IMR-90 (cell line): ENCODE measurements around the gene NPIPA1. TPM values are rescaled to one million over a fixed set of nuclear protein-coding genes. Genes with fewer than 3 reads are reported as not detected.
"Not testable (repeated sequence)": the region's sequence is repeated elsewhere in the genome, so short reads cannot be mapped to it uniquely, and the experiment has no call there.

ENCODE experiments used
- ATAC-seq: fragments of 200-7000 bp; cut with Tn5 transposase; 2 replicates; pipeline ENCODE4 v1.9.1; 2020; ENCODE audit warnings: low read depth, mild to moderate bottlenecking, moderate library complexity
- BruUV-seq: library from RNA; stranded (reverse); fragments of 400-500 nt; replicated peaks from 2 replicates; lab custom pipeline; 2021; lab: Mats Ljungman, UMichigan
- CTCF ChIA-PET: fragments of 300-600 bp; formaldehyde crosslinking; extraction: SDS; loops from one replicate; lab custom pipeline; 2021; ENCODE audit warnings: antibody characterized with exemption; lab: Yijun Ruan, JAX
- POLR2A ChIA-PET: fragments of 300-600 bp; sonication (Branson Sonifier 250); formaldehyde crosslinking; loops from one replicate; lab custom pipeline; 2022; ENCODE audit warnings: antibody characterized with exemption; ENCODE audit not compliant: unreplicated experiment; lab: Charles Lee
- DNase-seq: peaks from one replicate; pipeline ENCODE4 v3.0.0; 2013
- H2AFZ ChIP-seq: replicated peaks from 2 replicates; pipeline ENCODE3; 2013; ENCODE audit warnings: low read length, mild to moderate bottlenecking; ENCODE audit not compliant: poor library complexity
- H2AK5ac ChIP-seq: 2 replicates; pipeline ENCODE4 v1.6.1; 2013; ENCODE audit warnings: low read depth, low read length, inconsistent platforms
- H2AK9ac ChIP-seq: replicated peaks from 2 replicates; pipeline ENCODE3; 2013; ENCODE audit warnings: mild to moderate bottlenecking, low read depth, low read length, moderate library complexity; ENCODE audit not compliant: poor library complexity
- H2BK120ac ChIP-seq: 2 replicates; pipeline ENCODE4 v1.6.1; 2013; ENCODE audit warnings: low read depth, low read length, inconsistent platforms
- H2BK15ac ChIP-seq: 3 replicates; pipeline ENCODE4 v1.6.1; 2013; ENCODE audit warnings: low read depth, low read length, inconsistent platforms
- H2BK20ac ChIP-seq: 2 replicates; pipeline ENCODE4 v1.6.1; 2013; ENCODE audit warnings: low read depth, mild to moderate bottlenecking, inconsistent platforms, low read length, moderate library complexity
- H2BK5ac ChIP-seq: 2 replicates; pipeline ENCODE4 v1.6.1; 2013; ENCODE audit warnings: mild to moderate bottlenecking, low read depth, low read length, inconsistent platforms; ENCODE audit not compliant: poor library complexity, severe bottlenecking
- H3K14ac ChIP-seq: replicated peaks from 2 replicates; pipeline ENCODE4 v1.6.1; 2013; ENCODE audit warnings: low read depth, low read length, inconsistent platforms
- H3K18ac ChIP-seq: 2 replicates; pipeline ENCODE4 v1.6.1; 2013; ENCODE audit warnings: low read depth, low read length, control low read depth
- H3K23ac ChIP-seq: 2 replicates; pipeline ENCODE4 v1.6.1; 2013; ENCODE audit warnings: low read depth, low read length, inconsistent platforms
- H3K27ac ChIP-seq: 2 replicates; pipeline ENCODE4 v1.5.1; 2013; ENCODE audit warnings: mild to moderate bottlenecking, control low read depth, low read length; ENCODE audit not compliant: insufficient read depth
- H3K27me3 ChIP-seq: 2 replicates; pipeline ENCODE4 v1.6.1; 2013; ENCODE audit warnings: low read length; ENCODE audit not compliant: control insufficient read depth, insufficient read depth
- H3K36me3 ChIP-seq: 2 replicates; pipeline ENCODE4 v1.6.1; 2013; ENCODE audit warnings: low read length, mixed read lengths; ENCODE audit not compliant: control insufficient read depth, insufficient read depth
- H3K4ac ChIP-seq: 2 replicates; pipeline ENCODE4 v1.6.1; 2013; ENCODE audit warnings: low read depth, low read length, inconsistent platforms
- H3K4me1 ChIP-seq: 2 replicates; pipeline ENCODE4 v1.6.1; 2013; ENCODE audit warnings: low read length, mixed read lengths; ENCODE audit not compliant: control insufficient read depth, insufficient read depth
- H3K4me2 ChIP-seq: 2 replicates; pipeline ENCODE4 v1.6.1; 2013; ENCODE audit warnings: low read depth, mild to moderate bottlenecking, control low read depth, low read length, moderate library complexity
- H3K4me3 ChIP-seq: 2 replicates; pipeline ENCODE4 v1.5.1; 2013; ENCODE audit warnings: low read depth, mild to moderate bottlenecking, control low read depth, low read length, moderate library complexity; ENCODE audit not compliant: insufficient read depth
- H3K56ac ChIP-seq: 2 replicates; pipeline ENCODE4 v1.6.1; 2013; ENCODE audit warnings: low read length, inconsistent platforms; ENCODE audit not compliant: insufficient read depth; ENCODE audit errors: extremely low read depth
- H3K79me1 ChIP-seq, 2 experiments: 2 replicates each; pipeline ENCODE4 v1.6.1; 2013; ENCODE audit warnings: low read length in 2 of 2, inconsistent platforms in 1 of 2, low read depth in 1 of 2
- H3K9ac ChIP-seq: 2 replicates; pipeline ENCODE4 v1.6.1; 2013; ENCODE audit warnings: low read depth, low read length, control low read depth
- H3K9me1 ChIP-seq: 2 replicates; pipeline ENCODE4 v1.6.1; 2013; ENCODE audit warnings: low read length, inconsistent platforms; ENCODE audit not compliant: insufficient read depth
- H3K9me3 ChIP-seq: 2 replicates; pipeline ENCODE4 v1.6.1; 2013; ENCODE audit warnings: low read length; ENCODE audit not compliant: control insufficient read depth, insufficient read depth
- H4K20me1 ChIP-seq: 2 replicates; pipeline ENCODE4 v1.6.1; 2013; ENCODE audit warnings: low read length, inconsistent platforms; ENCODE audit not compliant: insufficient read depth
- H4K5ac ChIP-seq: 2 replicates; pipeline ENCODE4 v1.6.1; 2013; ENCODE audit warnings: mild to moderate bottlenecking, low read depth, low read length, control low read depth
- H4K8ac ChIP-seq, 2 experiments: 2 replicates each; pipeline ENCODE4 v1.6.1; 2013; ENCODE audit warnings: low read depth in 2 of 2, low read length in 2 of 2, control low read depth in 1 of 2, inconsistent platforms in 1 of 2
- H4K91ac ChIP-seq: 2 replicates; pipeline ENCODE4 v1.6.1; 2013; ENCODE audit warnings: low read depth, low read length, inconsistent platforms; ENCODE audit not compliant: insufficient read depth
- BHLHE40 ChIP-seq: fragments of 150-350 bp; IDR thresholded peaks from 2 replicates; pipeline ENCODE4 v1.6.1; 2016; ENCODE audit warnings: mild to moderate bottlenecking, low read depth, low read length
- CHD1 ChIP-seq: IDR thresholded peaks from 2 replicates; pipeline ENCODE4 v1.6.1; 2012; ENCODE audit warnings: low read depth, low read length, improper control_type of control experiment
- MXI1 ChIP-seq: IDR thresholded peaks from 2 replicates; pipeline ENCODE4 v1.6.1; 2012; ENCODE audit warnings: low read depth, mild to moderate bottlenecking, low read length, moderate library complexity, borderline replicate concordance
- POLR2A ChIP-seq: IDR thresholded peaks from 2 replicates; pipeline ENCODE4 v1.6.1; 2012; ENCODE audit warnings: mild to moderate bottlenecking, low read depth, low read length
- WGBS, 2 experiments: methylation state at CpG; one replicate each; pipeline versions ENCODE4 v1.1.5 to v1.1.7; 2013; ENCODE audit warnings: missing lambda C conversion rate in 2 of 2; ENCODE audit not compliant: insufficient read length in 1 of 2; ENCODE audit errors: extremely low coverage in 2 of 2; 5-methylcytosine and 5-hydroxymethylcytosine counted together
- dilution Hi-C: fragments of 300-500 bp; cut with HindIII; formaldehyde crosslinking; loops from one replicate; pipeline ENCODE4 v1.14.3; 2018; ENCODE audit warnings: low sequenced_read_pairs; ENCODE audit not compliant: unreplicated experiment
- in situ Hi-C: fragments of 300-500 bp; cut with MboI; formaldehyde crosslinking; loops from 3 replicates; pipeline ENCODE4 v1.14.3; 2019; ENCODE audit warnings: low sequenced_read_pairs, inconsistent platforms, mixed read lengths
- intact Hi-C: fragments of 100-400 bp; cut with micrococcal nuclease; formaldehyde crosslinking; loops from 2 replicates; pipeline ENCODE4 v1.10.0; 2022
- polyA plus RNA-seq, 3 experiments: library from polyadenylated mRNA; depleted of rRNA; stranded (reverse); fragments of >200 nt; gene quantifications; 2 replicates each; pipeline ENCODE4 v1.2.3, GENCODE V29; 2012; ENCODE audit warnings: low replicate concordance in 1 of 3
- total RNA-seq: library from RNA; depleted of rRNA; stranded (reverse); fragments of >200 nt; gene quantifications from 2 replicates; pipeline ENCODE4 v1.2.3, GENCODE V29; 2012

The NPIPA1 gene
- total and polyA plus RNA-seq, 2 of the 4 experiments (the other 2 are of a cell fraction): 8.1 to 85.8 TPM

GRCh38 chr16:14974656-14975417 lies 37.6 kb downstream of the NPIPA1 start, which contains the start of gene PDXDC1:
Gene PDXDC1, plus strand, starts transcription at chr16:14975026. Its CDS starts 174 bp downstream, at chr16:14975200.
- dilution Hi-C loops, H3K36me3 ChIP-seq, H3K4me1 ChIP-seq, intact Hi-C loops, H3K27me3 ChIP-seq, H3K9me1 ChIP-seq, H2BK15ac ChIP-seq, H2BK20ac ChIP-seq, H3K9me3 ChIP-seq, BruUV-seq: not testable (repeated sequence)
- Histone ChIP-seq H3K79me1 (peaks cover 9 to 35% of the 10 kb centered on the region in 2 experiments; a peak in 3 of 4 replicates), H3K14ac (peak within 1 kb of the TSS; percentile 95), H3K27ac (peak within 1 kb of the TSS; percentile 95), H2AK5ac (peak within 1 kb of the TSS; percentile 89), H2BK5ac (peak within 1 kb of the TSS; percentile 95), H2AFZ (peak within 1 kb of the TSS; percentile 89), H3K9ac (peak within 1 kb of the TSS; percentile 94), H2AK9ac (peak within 1 kb of the TSS; percentile 82), H4K8ac (peak within 1 kb of the TSS; percentile 85 to 93; a peak in 3 of 4 replicates), H3K56ac (peak within 1 kb of the TSS; percentile 48), H3K4me2 (peak within 1 kb of the TSS; percentile 100), H2BK120ac (peak within 1 kb of the TSS; percentile 38), H3K18ac (peak within 1 kb of the TSS; percentile 81; the same call in 1 of the 2 replicates), H3K4me3 (peak within 1 kb of the TSS; percentile 97), H3K23ac (peak within 1 kb of the TSS; percentile 97), H4K91ac (peak within 1 kb of the TSS; percentile 88), H3K4ac (peak within 1 kb of the TSS; percentile 89), H4K5ac (peak within 1 kb of the TSS; percentile 95), H4K20me1 (peaks cover 40% of the 10 kb centered on the region)
- CTCF ChIA-PET: interaction anchor here (0.6 kb wide), 1 partner anchor 13 kb away, joined by 4 read pairs; no protein-coding TSS in a partner anchor
- TF ChIP-seq CHD1: 0 out of 2 replicates have a peak, but pooled peaks have one; percentile 31
- peak; percentile 94 for TF ChIP-seq POLR2A
- TF ChIP-seq MXI1: peak; percentile 68; the same call in 1 of the 2 replicates
- TF ChIP-seq BHLHE40: peak; percentile 72
- ATAC-seq (peak; percentile 95), DNase-seq (peak; percentile 80)
- POLR2A ChIA-PET: interaction anchor here (0.6 kb wide), 1 partner anchor 9 kb away, joined by 6 read pairs; no protein-coding TSS in a partner anchor
- in situ Hi-C loops: loop anchor here (25.0 kb wide), 1 partner anchor 338 kb away; the partner anchor contains the start of genes BFAR and PARN
- 0% methylated on average over 28 of the region's 74 CpGs; no CpG with 5 or more reads in 1 of the 2 experiments for WGBS, 2 experiments

- ATAC-seq: peak; percentile 15
- H2BK120ac ChIP-seq, DNase-seq, BruUV-seq, H3K27me3 ChIP-seq, in situ Hi-C loops, H3K18ac ChIP-seq, H2BK15ac ChIP-seq, H3K36me3 ChIP-seq, H3K4me1 ChIP-seq, H3K9me3 ChIP-seq, intact Hi-C loops, H2BK20ac ChIP-seq, dilution Hi-C loops, CTCF ChIA-PET, H3K9me1 ChIP-seq: not testable (repeated sequence)
- POLR2A ChIA-PET: interaction anchor here (0.6 kb wide), 1 partner anchor 9 kb away, joined by 6 read pairs; no protein-coding TSS in a partner anchor
- 11% methylated on average over 4 of the region's 47 CpGs; no CpG with 5 or more reads in 1 of the 2 experiments for WGBS, 2 experiments
- peak overlapping the region; percentile 89 for H3K4ac ChIP-seq
- H3K4me3 ChIP-seq: peak overlapping the region; percentile 97
- peak overlapping the region; percentile 95 for H3K27ac ChIP-seq
- peak overlapping the region; percentile 96 for H3K23ac ChIP-seq
- peak overlapping the region; percentile 95 for H2BK5ac ChIP-seq
- H3K14ac ChIP-seq: peak overlapping the region; percentile 95
- H3K79me1 ChIP-seq: peaks cover 9 to 42% of the 10 kb centered on the region in 2 experiments; a peak in 3 of 4 replicates
- H2AK9ac ChIP-seq: peak overlapping the region; percentile 82
- peak overlapping the region; percentile 84 to 85; a peak in 2 of 4 replicates for H4K8ac ChIP-seq
- peaks cover 47% of the 10 kb centered on the region for H4K20me1 ChIP-seq
- peak overlapping the region; percentile 48 for H3K56ac ChIP-seq
- H2AFZ ChIP-seq: peak overlapping the region; percentile 87
- H2AK5ac ChIP-seq: peak overlapping the region; percentile 89
- H3K4me2 ChIP-seq: peak overlapping the region; percentile 100
- H4K91ac ChIP-seq: peak overlapping the region; percentile 88; the same call in 1 of the 2 replicates
- peak overlapping the region; percentile 94 for H3K9ac ChIP-seq
- peak overlapping the region; percentile 64; the same call in 1 of the 2 replicates for H4K5ac ChIP-seq
These were observed 38.4 kb downstream of the NPIPA1 start for GRCh38 chr16:14975418-14976194.
